Endothelial cell of umbilical vein (primary cell): ENCODE results near the gene GPR27. TPM values are rescaled to one million over a fixed set of nuclear protein-coding genes. Genes with fewer than 3 reads are reported as not detected.

Experiments
- BruUV-seq: library from RNA; stranded (reverse); fragments of 400-500 nt; replicated peaks from 2 replicates; lab custom pipeline; 2021; lab: Mats Ljungman, UMichigan
- CTCF ChIA-PET: fragments of 300-600, 350-600 bp; sonication (Branson Sonifier 250); formaldehyde crosslinking; loops from one replicate; lab custom pipeline; 2021; ENCODE audit warnings: antibody characterized with exemption, inconsistent platforms; lab: Charles Lee
- POLR2A ChIA-PET: fragments of 300-600, 350-600 bp; sonication (Branson Sonifier 250); formaldehyde crosslinking; loops from one replicate; lab custom pipeline; 2021; ENCODE audit warnings: antibody characterized with exemption, inconsistent platforms; lab: Charles Lee
- DNase-seq: peaks from one replicate; pipeline ENCODE4 v3.0.0-alpha.2; 2011; ENCODE audit warnings: low read depth, low spot score
- FAIRE-seq: peaks from 2 replicates; lab custom pipeline; 2011; peaks lifted over from hg19 to GRCh38; lab: Jason Lieb, UNC
- H2AFZ ChIP-seq: 2 replicates; pipeline ENCODE4 v1.6.0; 2012; ENCODE audit warnings: low read depth, low read length, control low read depth, inconsistent platforms
- H3K27ac ChIP-seq: 2 replicates; pipeline ENCODE4 v1.5.1; 2011; ENCODE audit warnings: low read depth, mild to moderate bottlenecking, control low read depth, low read length, moderate library complexity; ENCODE audit not compliant: insufficient read depth
- H3K27me3 ChIP-seq, 2 experiments: 2 replicates each; pipeline versions ENCODE4 v1.6.0 to v1.6.1; 2011; ENCODE audit warnings: low read length in 2 of 2, mixed read lengths in 1 of 2; ENCODE audit not compliant: control insufficient read depth in 2 of 2, insufficient read depth in 2 of 2
- H3K36me3 ChIP-seq, 2 experiments: 2 replicates in 1 of 2; 3 replicates in 1 of 2; pipeline ENCODE4 v1.5.1; 2011; ENCODE audit warnings: low read length in 2 of 2, mild to moderate bottlenecking in 1 of 2, moderate library complexity in 1 of 2; ENCODE audit not compliant: control insufficient read depth in 2 of 2, insufficient read depth in 2 of 2; ENCODE audit errors: extremely low read depth in 1 of 2
- H3K4me1 ChIP-seq: 3 replicates; pipeline ENCODE4 v1.5.1; 2011; ENCODE audit warnings: mild to moderate bottlenecking, low read length; ENCODE audit not compliant: control insufficient read depth, insufficient read depth; ENCODE audit errors: extremely low read depth
- H3K4me2 ChIP-seq: 2 replicates; pipeline ENCODE4 v1.6.1; 2011; ENCODE audit warnings: low read length, control low read depth, mixed read lengths; ENCODE audit not compliant: insufficient read depth
- H3K4me3 ChIP-seq, 3 experiments: fragments of 200-600 bp in 1 of 3; sonication (generic), shearing (Covaris generic) in 1 of 3; replicated peaks in 1 of 3; 2 replicates each; pipeline ENCODE4 v1.5.1; 2011 to 2016; ENCODE audit warnings: control low read depth in 3 of 3, low read length in 3 of 3, mild to moderate bottlenecking in 2 of 3, inconsistent platforms in 1 of 3, low read depth in 1 of 3, moderate library complexity in 1 of 3; ENCODE audit not compliant: insufficient read depth in 1 of 3
- H3K79me2 ChIP-seq: 2 replicates; pipeline ENCODE4 v1.6.0; 2012; ENCODE audit warnings: low read length, inconsistent platforms; ENCODE audit not compliant: control insufficient read depth, insufficient read depth
- H3K9ac ChIP-seq: replicated peaks from 2 replicates; pipeline ENCODE3; 2011; ENCODE audit warnings: low read length, control low read depth; ENCODE audit not compliant: insufficient read depth; ENCODE audit errors: extremely low read depth
- H3K9me1 ChIP-seq: replicated peaks from 3 replicates; pipeline ENCODE4 v1.6.0; 2011; ENCODE audit warnings: mild to moderate bottlenecking, low read length; ENCODE audit not compliant: control insufficient read depth, insufficient read depth; ENCODE audit errors: extremely low read depth
- H3K9me3 ChIP-seq: replicated peaks from 2 replicates; pipeline ENCODE4 v1.5.1; 2012; ENCODE audit warnings: low read length, inconsistent platforms; ENCODE audit not compliant: control insufficient read depth, insufficient read depth
- H4K20me1 ChIP-seq: replicated peaks from 2 replicates; pipeline ENCODE3; 2011; ENCODE audit warnings: mild to moderate bottlenecking, low read length; ENCODE audit not compliant: control insufficient read depth, insufficient read depth; ENCODE audit errors: extremely low read depth
- EZH2 ChIP-seq: IDR thresholded peaks from 2 replicates; pipeline ENCODE4 v1.6.1; 2012; ENCODE audit warnings: borderline replicate concordance, low read depth, mild to moderate bottlenecking, moderate library complexity, low read length, inconsistent platforms; ENCODE audit not compliant: severe bottlenecking
- FOS ChIP-seq: IDR thresholded peaks from 2 replicates; pipeline ENCODE4 v1.6.1; 2011; ENCODE audit warnings: mild to moderate bottlenecking, low read length, moderate library complexity, borderline replicate concordance; ENCODE audit not compliant: insufficient read depth
- GATA2 ChIP-seq: IDR thresholded peaks from 2 replicates; pipeline ENCODE4 v1.7.0; 2011; ENCODE audit warnings: low read depth, mild to moderate bottlenecking, moderate library complexity, mixed read lengths, low read length; ENCODE audit not compliant: insufficient read length, insufficient read depth
- JUN ChIP-seq: IDR thresholded peaks from 2 replicates; pipeline ENCODE4 v1.6.1; 2011; ENCODE audit warnings: borderline replicate concordance, low read depth; ENCODE audit not compliant: insufficient read length, insufficient read depth
- MYC ChIP-seq: IDR thresholded peaks from one replicate; pipeline ENCODE4 v1.6.1; 2011; ENCODE audit warnings: mild to moderate bottlenecking, low read depth, low read length
- POLR2A ChIP-seq: IDR thresholded peaks from 2 replicates; pipeline ENCODE4 v1.6.1; 2012; ENCODE audit warnings: low read depth, mild to moderate bottlenecking, control low read depth, low read length
- POLR2AphosphoS5 ChIP-seq: IDR thresholded peaks from 2 replicates; pipeline ENCODE4 v1.6.1; 2012; ENCODE audit warnings: low read depth, mild to moderate bottlenecking, control low read depth, low read length, moderate library complexity; ENCODE audit not compliant: insufficient read depth
- dilution Hi-C: fragments of 300-500 bp; cut with MboI; formaldehyde crosslinking; loops from one replicate; pipeline ENCODE4 v1.15.0; 2019; ENCODE audit warnings: low sequenced_read_pairs; ENCODE audit not compliant: extremely low pct_ligation_motif_present
- intact Hi-C: fragments of 100-400 bp; cut with micrococcal nuclease; formaldehyde crosslinking; loops from one replicate; pipeline ENCODE4 v1.10.0; 2022
- polyA plus RNA-seq, 4 experiments: library from polyadenylated mRNA; depleted of rRNA in 3 of 4; stranded (reverse) in 3 of 4; unstranded in 1 of 4; fragments of >200 nt; gene quantifications; 2 replicates each; pipeline versions ENCODE4 v1.2.1 to v1.2.3, GENCODE V29; 2011 to 2012; ENCODE audit warnings: missing spikeins in 1 of 4
- total RNA-seq: library from RNA; stranded (reverse); gene quantifications from 2 replicates; pipeline ENCODE4 v1.2.3, GENCODE V29; 2021
- TF ChIP-seq, protein P1 (sequence below): IDR thresholded peaks from 2 replicates; pipeline ENCODE4 v1.6.1; 2011; ENCODE audit not compliant: insufficient read depth, insufficient read length
- TF ChIP-seq, protein P2 (sequence below), 2 donors: IDR thresholded peaks; 1 replicate in 1 of 2; 2 replicates in 1 of 2; pipeline ENCODE4 v1.5.1; 2011; ENCODE audit warnings: low read length in 2 of 2, mild to moderate bottlenecking in 2 of 2, moderate library complexity in 2 of 2, control low read depth in 1 of 2, inconsistent platforms in 1 of 2, low read depth in 1 of 2; ENCODE audit not compliant: insufficient read depth in 1 of 2; ENCODE audit errors: extremely low read depth in 1 of 2

GPR27 gene
- total and polyA plus RNA-seq, 2 donors (not counting 3 experiments of a cell fraction or from before 2014, with no cell fraction given), result 0.03 TPM; not detected in 1

DNA sequence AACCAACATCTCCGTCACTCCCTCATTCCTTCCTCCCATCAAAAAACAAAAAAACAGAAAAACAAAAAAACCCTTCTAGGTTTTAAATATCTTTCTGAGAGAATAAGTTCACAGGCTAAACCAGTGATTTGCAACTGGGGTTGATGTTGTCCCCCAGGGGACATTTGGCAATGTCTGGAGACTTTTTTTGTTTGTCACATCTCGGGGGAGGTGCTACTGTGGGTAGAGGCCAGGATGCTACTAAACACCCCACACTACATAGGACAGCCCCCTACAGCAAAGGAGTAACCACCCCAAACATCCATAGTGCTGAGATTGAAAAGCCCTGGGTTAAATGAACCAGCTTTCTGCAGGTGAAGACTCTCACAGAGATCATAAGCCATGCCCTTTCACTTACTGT is 48.3 kb downstream of the GPR27 start:
- peaks cover 0 to 4% of the 10 kb centered on the region in 2 experiments for H3K27me3 ChIP-seq
- dilution Hi-C loops (no loop called here), intact Hi-C loops (no loop called here)
- H3K4me2 ChIP-seq, result no peak overlapping the region
- no peaks in the 10 kb centered on the region for H3K4me1 ChIP-seq
- H3K9me3 ChIP-seq, result no peaks in the 10 kb centered on the region
- no TSS peak for BruUV-seq
- no peak overlapping the region for H3K9ac ChIP-seq
- no peaks in the 10 kb centered on the region for H3K79me2 ChIP-seq
- POLR2A ChIA-PET, result no interaction called here
- CTCF ChIA-PET, result interaction anchor here (1.4 kb wide), 1 partner anchor 18 kb away, joined by 3 read pairs; no protein-coding TSS in a partner anchor
- FAIRE-seq (no peak), DNase-seq (no peak)
- H4K20me1 ChIP-seq, result no peaks in the 10 kb centered on the region
- H3K36me3 ChIP-seq, result no peaks in the 10 kb centered on the region
- no peak overlapping the region for H3K27ac ChIP-seq
- no peak overlapping the region for H3K4me3 ChIP-seq
- H3K9me1 ChIP-seq, result no peaks in the 10 kb centered on the region
- TF ChIP-seq EZH2 (no peak), MYC (no peak), FOS (no peak), GATA2 (no peak), POLR2AphosphoS5 (no peak), POLR2A (no peak), JUN (no peak)
- TF ChIP-seq, protein P1, sequence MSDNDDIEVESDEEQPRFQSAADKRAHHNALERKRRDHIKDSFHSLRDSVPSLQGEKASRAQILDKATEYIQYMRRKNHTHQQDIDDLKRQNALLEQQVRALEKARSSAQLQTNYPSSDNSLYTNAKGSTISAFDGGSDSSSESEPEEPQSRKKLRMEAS, result no peak
- TF ChIP-seq, protein P2, sequence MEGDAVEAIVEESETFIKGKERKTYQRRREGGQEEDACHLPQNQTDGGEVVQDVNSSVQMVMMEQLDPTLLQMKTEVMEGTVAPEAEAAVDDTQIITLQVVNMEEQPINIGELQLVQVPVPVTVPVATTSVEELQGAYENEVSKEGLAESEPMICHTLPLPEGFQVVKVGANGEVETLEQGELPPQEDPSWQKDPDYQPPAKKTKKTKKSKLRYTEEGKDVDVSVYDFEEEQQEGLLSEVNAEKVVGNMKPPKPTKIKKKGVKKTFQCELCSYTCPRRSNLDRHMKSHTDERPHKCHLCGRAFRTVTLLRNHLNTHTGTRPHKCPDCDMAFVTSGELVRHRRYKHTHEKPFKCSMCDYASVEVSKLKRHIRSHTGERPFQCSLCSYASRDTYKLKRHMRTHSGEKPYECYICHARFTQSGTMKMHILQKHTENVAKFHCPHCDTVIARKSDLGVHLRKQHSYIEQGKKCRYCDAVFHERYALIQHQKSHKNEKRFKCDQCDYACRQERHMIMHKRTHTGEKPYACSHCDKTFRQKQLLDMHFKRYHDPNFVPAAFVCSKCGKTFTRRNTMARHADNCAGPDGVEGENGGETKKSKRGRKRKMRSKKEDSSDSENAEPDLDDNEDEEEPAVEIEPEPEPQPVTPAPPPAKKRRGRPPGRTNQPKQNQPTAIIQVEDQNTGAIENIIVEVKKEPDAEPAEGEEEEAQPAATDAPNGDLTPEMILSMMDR (IDR thresholded peaks at IDR 0.05; ENCODE audit: extremely low read depth in 1 of 2, insufficient read depth in 1 of 2, low read depth in 1 of 2, low read length in 2 of 2), result no peak
- H2AFZ ChIP-seq, result no peak overlapping the region
